HG02852 (cell line): ENCODE data around the gene INTS11.
A peak's percentile ranks its signal among the peaks of the same experiment; 100 is the strongest.
"Not testable (repeated sequence)": the region's sequence is repeated elsewhere in the genome, so short reads cannot be mapped to it uniquely, and the experiment has no call there.

ENCODE experiments used
- ATAC-seq: cut with Tn5 transposase; IDR thresholded peaks from one replicate; pipeline ENCODE4 v1.9.1; 2021; ENCODE audit warnings: mild to moderate bottlenecking, moderate library complexity; ENCODE audit not compliant: unreplicated experiment

INTS11 gene

GRCh38 chr1:1324524-1325287 lies at the start of gene INTS11, which contains the start of gene CPTP:
TSS of gene INTS11 (minus strand) at chr1:1324660. CDS start at chr1:1324608, 52 bp downstream.
TSS of gene CPTP (plus strand) at chr1:1324802. CDS start at chr1:1326911, 2,109 bp downstream.
- peak; percentile 73 for ATAC-seq

DNA sequence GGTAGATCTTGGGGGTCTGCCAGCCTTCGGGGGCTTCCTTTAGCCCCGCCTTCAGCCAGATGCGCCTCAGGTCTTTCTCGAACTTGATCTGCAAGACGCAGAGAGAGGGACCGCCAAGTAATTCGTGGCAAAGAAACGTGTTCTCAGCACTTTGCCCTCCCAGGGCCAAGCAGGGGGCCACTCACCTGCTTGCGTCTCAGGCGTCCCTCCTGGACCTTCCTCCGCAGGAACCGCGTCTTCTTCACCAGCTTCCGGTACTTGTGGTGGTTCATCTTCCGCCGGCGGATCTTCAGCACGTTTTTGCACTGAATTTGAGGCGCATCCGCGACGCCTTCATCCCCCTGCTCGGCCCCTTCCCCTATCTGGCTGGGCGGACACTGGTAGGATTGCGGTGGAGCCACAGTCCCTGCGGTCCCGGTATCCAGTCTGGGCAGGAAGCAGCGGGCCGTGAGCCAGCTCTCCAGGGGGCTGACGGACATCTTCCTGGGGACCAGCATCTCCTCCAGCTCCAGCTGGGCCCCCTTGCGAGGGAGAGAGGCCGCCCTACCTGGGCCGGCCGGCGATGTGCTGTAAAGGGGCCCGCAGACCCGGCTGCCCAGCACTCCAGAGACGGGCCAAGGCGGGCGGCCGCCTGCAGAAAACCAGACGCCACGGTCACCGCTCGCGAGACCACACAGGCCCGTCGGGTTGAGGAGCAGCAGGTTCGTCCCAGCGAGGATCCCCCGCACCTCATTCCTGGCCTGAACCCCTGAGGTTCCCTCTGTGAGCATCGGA lies 49.5 kb upstream of the INTS11 start:
- ATAC-seq = no peak

- ATAC-seq = no peak
These were observed 48.8 kb upstream of the INTS11 start for GRCh38 chr1:1373051-1373814.

DNA sequence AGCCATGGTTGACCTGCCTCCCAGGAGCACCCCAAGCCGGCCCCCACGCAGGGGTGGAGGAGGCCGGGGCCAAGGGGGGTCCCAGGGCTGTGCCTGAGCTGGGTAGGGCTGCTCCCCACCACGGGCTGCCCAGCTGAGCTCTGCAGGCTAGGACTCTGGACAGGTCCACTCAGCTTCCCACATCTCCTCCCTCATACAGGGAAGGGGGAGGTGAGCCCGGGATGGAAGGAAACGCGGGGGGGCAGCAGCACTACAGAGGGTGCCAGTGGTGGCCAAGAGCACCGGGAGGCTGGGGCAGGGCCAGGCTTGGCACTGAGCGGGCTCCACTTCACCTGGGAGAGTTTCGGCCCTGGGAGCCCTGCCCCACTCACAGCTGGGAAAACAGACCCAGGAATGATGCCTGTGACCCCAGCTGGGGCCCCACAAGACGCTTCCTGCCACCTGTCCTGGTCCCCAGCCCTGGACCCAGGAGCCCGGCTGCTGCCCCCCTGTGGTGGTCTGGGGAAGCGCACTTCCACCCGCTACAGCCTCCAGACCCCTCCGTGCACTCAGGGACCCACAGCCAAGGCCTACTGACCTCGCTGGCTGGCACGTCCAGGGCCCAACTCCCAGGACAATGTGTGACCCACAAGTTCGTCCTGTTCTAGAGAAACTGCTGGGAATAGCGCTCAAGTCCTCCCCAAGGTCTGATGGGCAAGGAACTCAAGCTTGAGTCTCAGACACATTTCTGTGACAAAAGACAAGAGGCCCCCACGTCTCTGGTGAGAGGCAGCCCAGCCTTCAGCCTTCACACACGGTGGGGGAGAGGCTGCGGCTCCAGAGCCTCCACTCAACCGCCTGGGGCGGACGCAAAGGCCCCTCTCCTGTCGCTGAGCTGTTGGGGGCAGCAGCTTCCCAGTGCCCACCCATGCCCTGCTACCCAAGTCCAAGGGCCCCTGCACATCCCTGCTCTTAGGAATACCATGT lies 47.6 kb upstream of the INTS11 start:
- no peak for ATAC-seq

GRCh38 chr1:1371364-1371745 lies 46.9 kb upstream of the INTS11 start:
- no peak for ATAC-seq

- no peak for ATAC-seq
These were observed 46.4 kb upstream of the INTS11 start for GRCh38 chr1:1370771-1371300.

DNA sequence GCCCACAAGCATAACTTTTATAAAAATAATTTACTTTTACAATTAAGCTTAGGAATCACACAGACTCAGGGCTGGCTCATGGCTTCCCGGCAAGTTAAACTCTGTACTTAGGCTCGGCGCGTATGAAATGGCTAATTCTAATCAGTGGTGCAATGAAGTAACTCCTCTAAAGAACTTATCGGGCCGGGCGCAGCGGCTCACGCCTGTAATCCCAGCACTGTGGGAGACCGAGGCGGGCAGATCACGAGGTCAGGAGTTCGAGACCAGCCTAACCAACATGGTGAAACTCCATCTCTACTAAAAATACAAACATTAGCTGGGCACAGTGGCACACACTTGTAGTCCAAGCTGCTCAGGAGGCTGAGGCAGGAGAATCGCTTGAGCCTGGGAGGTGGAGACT lies 45.6 kb upstream of the INTS11 start:
- not testable (repeated sequence) for ATAC-seq

GRCh38 chr1:1367315-1367714 lies 42.9 kb upstream of the INTS11 start:
- ATAC-seq = no peak

GRCh38 chr1:1366699-1367066 lies 42.2 kb upstream of the INTS11 start:
- no peak for ATAC-seq

- ATAC-seq = no peak
These were observed 41.6 kb upstream of the INTS11 start for GRCh38 chr1:1365875-1366698.

GRCh38 chr1:1364266-1364665 lies 39.8 kb upstream of the INTS11 start:
- ATAC-seq = no peak

DNA sequence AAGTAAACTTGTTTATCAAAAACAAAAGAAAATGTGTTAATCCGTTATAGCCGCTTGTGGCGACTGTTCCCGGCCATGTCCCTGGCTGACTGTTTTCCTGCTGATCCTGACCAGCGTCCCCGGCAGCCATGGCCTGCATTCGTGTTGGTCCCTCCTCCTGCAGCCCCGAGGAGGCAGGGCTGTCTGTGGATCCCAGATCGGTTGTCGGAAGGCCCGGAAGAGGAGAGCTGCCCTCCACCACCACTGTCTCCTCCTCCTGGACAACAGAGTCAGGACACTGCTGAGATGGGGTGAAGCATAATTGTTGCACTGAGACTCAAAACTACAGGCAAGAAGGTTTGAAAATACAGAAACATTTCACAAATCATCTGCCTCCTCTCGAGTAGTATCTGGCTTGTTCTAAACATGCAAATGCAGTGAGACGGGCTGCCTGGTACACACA lies 37.5 kb upstream of the INTS11 start:
- ATAC-seq = no peak

- no peak for ATAC-seq
These were observed 36.9 kb upstream of the INTS11 start for GRCh38 chr1:1361233-1361981.

GRCh38 chr1:1360506-1361169 lies 36.2 kb upstream of the INTS11 start:
- no peak for ATAC-seq

DNA sequence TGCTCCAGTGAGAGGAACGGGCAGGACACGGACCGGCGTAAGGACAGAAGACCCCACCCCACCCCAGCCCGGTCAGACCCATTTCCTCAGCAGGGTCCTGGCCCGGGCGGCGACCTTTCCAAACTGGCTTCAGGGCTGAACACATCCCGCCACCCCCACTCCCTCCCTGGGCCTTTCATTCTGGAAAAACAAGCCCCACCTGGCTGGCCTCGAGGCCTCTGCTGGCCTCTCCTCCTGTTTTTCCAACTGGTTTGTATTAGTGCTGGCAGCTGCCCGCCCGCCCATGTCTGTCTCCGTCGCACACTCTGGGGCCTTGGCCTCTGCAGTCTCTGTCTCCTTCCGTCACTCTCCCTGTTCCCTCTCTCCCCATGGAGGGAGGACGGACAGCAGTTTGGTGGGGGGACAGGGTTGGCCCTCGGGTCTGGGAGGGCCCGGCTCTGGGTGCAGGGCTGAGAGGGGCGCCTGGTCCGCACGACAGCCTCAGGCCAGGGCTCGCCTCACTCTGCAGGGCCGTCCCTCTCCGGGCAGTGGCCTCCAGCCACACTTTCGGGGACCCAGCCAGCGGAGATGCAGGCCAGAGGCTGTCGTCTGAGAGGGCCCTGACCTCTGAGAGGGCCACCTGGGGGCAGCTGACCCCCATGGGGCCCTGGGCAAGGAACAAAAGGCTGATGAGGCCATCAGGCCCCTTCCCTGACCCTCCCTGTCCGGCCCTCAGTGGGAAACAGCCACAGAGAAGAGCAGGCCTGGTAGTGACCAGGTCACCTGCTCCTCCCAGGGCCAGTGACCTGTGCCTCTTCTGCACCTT lies 35.4 kb upstream of the INTS11 start:
- ATAC-seq = no peak

GRCh38 chr1:1359308-1359663 lies 34.8 kb upstream of the INTS11 start:
- ATAC-seq = no peak
